Hepatocyte (in vitro differentiated cells): Measurements from ENCODE around the gene MFGE8.

ENCODE experiments used
- EZH2 ChIP-seq: fragments of 200-600 bp; sonication (generic); IDR thresholded peaks from 2 replicates; pipeline ENCODE4 v1.6.1; 2016; ENCODE audit warnings: antibody characterized with exemption, mild to moderate bottlenecking, borderline replicate concordance
- EZH2phosphoT487 ChIP-seq: fragments of 200-600 bp; sonication (generic); IDR thresholded peaks from one replicate; pipeline ENCODE4 v1.6.1; 2018; ENCODE audit warnings: antibody characterized with exemption, mild to moderate bottlenecking, low read depth, moderate library complexity; ENCODE audit not compliant: unreplicated experiment, severe bottlenecking
- TF ChIP-seq, protein P1 (sequence below): fragments of 200-600 bp; sonication (generic); IDR thresholded peaks from 2 replicates; pipeline ENCODE4 v1.5.1; 2016; ENCODE audit warnings: antibody characterized with exemption, mild to moderate bottlenecking; ENCODE audit not compliant: poor library complexity

DNA sequence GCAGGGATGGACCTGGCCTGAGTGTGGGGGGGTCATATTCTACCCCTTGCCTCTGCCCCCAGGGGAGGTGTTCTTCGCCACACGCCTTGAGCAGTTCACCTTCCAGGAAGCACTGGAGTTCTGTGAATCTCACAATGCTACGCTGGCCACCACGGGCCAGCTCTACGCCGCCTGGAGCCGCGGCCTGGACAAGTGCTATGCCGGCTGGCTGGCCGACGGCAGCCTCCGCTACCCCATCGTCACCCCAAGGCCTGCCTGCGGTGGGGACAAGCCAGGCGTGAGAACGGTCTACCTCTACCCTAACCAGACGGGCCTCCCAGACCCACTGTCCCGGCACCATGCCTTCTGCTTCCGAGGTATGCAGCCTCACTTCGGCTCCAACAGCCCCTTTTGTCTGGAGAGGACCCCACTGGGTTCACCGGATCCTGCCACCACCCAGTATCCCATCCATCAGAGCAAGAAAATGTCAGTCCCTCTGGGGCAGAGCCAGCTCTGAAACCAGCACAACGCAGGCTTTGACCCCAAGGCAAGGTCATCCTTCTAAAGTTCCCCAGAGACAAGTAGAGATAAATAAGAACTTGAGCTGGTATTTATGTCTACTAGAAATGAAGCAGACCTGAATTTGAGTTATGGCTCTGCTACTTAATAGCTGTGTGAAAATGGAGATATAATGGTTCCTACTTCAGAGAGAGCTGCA, 63.7 kb downstream of the MFGE8 start:
- TF ChIP-seq, protein P1, sequence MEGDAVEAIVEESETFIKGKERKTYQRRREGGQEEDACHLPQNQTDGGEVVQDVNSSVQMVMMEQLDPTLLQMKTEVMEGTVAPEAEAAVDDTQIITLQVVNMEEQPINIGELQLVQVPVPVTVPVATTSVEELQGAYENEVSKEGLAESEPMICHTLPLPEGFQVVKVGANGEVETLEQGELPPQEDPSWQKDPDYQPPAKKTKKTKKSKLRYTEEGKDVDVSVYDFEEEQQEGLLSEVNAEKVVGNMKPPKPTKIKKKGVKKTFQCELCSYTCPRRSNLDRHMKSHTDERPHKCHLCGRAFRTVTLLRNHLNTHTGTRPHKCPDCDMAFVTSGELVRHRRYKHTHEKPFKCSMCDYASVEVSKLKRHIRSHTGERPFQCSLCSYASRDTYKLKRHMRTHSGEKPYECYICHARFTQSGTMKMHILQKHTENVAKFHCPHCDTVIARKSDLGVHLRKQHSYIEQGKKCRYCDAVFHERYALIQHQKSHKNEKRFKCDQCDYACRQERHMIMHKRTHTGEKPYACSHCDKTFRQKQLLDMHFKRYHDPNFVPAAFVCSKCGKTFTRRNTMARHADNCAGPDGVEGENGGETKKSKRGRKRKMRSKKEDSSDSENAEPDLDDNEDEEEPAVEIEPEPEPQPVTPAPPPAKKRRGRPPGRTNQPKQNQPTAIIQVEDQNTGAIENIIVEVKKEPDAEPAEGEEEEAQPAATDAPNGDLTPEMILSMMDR = no peak
- TF ChIP-seq EZH2phosphoT487 (no peak), EZH2 (no peak)
